CD14-positive monocyte (primary cell): ENCODE measurements around the gene GPANK1. TPM values are rescaled to one million over a fixed set of nuclear protein-coding genes. Genes with fewer than 3 reads are reported as not detected.

Source experiments
- DNase-seq, 3 donors: peaks; one replicate each; pipeline ENCODE4 v3.0.0-alpha.2; 2011 to 2022
- H2AFZ ChIP-seq: 2 replicates; pipeline ENCODE4 v1.6.0; 2012; ENCODE audit warnings: mild to moderate bottlenecking, low read depth, low read length, inconsistent platforms; ENCODE audit not compliant: insufficient read depth, poor library complexity, severe bottlenecking
- H3K27ac ChIP-seq, 2 donors: 1 replicate in 1 of 2; 2 replicates in 1 of 2; pipeline ENCODE4 v1.5.1; 2012 to 2013; ENCODE audit warnings: low read length in 2 of 2, control low read depth in 1 of 2, inconsistent platforms in 1 of 2, low read depth in 1 of 2, mild to moderate bottlenecking in 1 of 2
- H3K27me3 ChIP-seq, 2 donors: one replicate each; pipeline versions ENCODE4 v1.6.0 to v1.6.1; 2011 to 2013; ENCODE audit warnings: low read length in 2 of 2; ENCODE audit not compliant: control insufficient read depth in 2 of 2, insufficient read depth in 2 of 2
- H3K36me3 ChIP-seq, 2 donors: replicated peaks in 1 of 2; 1 replicate in 1 of 2; 2 replicates in 1 of 2; pipeline versions ENCODE4 v1.5.1 to v1.6.1; 2012 to 2013; ENCODE audit warnings: low read length in 2 of 2, control low read depth in 1 of 2, inconsistent platforms in 1 of 2, mild to moderate bottlenecking in 1 of 2; ENCODE audit not compliant: insufficient read depth in 2 of 2, control insufficient read depth in 1 of 2
- H3K4me1 ChIP-seq, 2 donors: 1 replicate in 1 of 2; 2 replicates in 1 of 2; pipeline versions ENCODE4 v1.5.1 to v1.6.1; 2012 to 2013; ENCODE audit warnings: low read length in 2 of 2, control low read depth in 1 of 2, inconsistent platforms in 1 of 2, mild to moderate bottlenecking in 1 of 2, moderate library complexity in 1 of 2; ENCODE audit not compliant: insufficient read depth in 2 of 2, control insufficient read depth in 1 of 2
- H3K4me2 ChIP-seq: replicated peaks from 2 replicates; pipeline ENCODE3; 2012; ENCODE audit warnings: low read length, moderate library complexity, mild to moderate bottlenecking; ENCODE audit not compliant: poor library complexity, severe bottlenecking; ENCODE audit errors: extremely low read depth
- H3K4me3 ChIP-seq, 3 experiments: fragments of 200-600 bp in 1 of 3; sonication (generic) in 1 of 3; replicated peaks in 1 of 3; 1 replicate in 2 of 3; 2 replicates in 1 of 3; pipeline ENCODE4 v1.5.1; 2011 to 2013; ENCODE audit warnings: low read length in 3 of 3, mild to moderate bottlenecking in 3 of 3, control low read depth in 2 of 3, low read depth in 2 of 3, inconsistent platforms in 1 of 3, moderate library complexity in 1 of 3
- H3K79me2 ChIP-seq: 2 replicates; pipeline ENCODE4 v1.6.0; 2012; ENCODE audit warnings: mild to moderate bottlenecking, control low read depth, inconsistent platforms, low read length, moderate library complexity; ENCODE audit not compliant: insufficient read depth
- H3K9ac ChIP-seq: 2 replicates; pipeline ENCODE4 v1.6.0; 2017; ENCODE audit warnings: low read length, mild to moderate bottlenecking; ENCODE audit not compliant: insufficient read depth, poor library complexity, severe bottlenecking
- H3K9me3 ChIP-seq, 2 donors: replicated peaks in 1 of 2; 1 replicate in 1 of 2; 2 replicates in 1 of 2; pipeline versions ENCODE4 v1.5.1 to v1.6.1; 2012 to 2013; ENCODE audit warnings: low read length in 2 of 2, control low read depth in 1 of 2; ENCODE audit not compliant: control insufficient read depth in 1 of 2, insufficient read depth in 1 of 2
- H4K20me1 ChIP-seq: 2 replicates; pipeline ENCODE4 v1.6.0; 2012; ENCODE audit warnings: mild to moderate bottlenecking, low read length, control low read depth, moderate library complexity; ENCODE audit not compliant: insufficient read depth
- H3K27ac Mint-ChIP-seq, 7 donors: one replicate each; pipeline ENCODE4 v1.8.0; 2020; ENCODE audit warnings: mild to moderate bottlenecking in 7 of 7, mixed read lengths in 7 of 7, moderate library complexity in 6 of 7, inconsistent platforms in 2 of 7
- H3K27me3 Mint-ChIP-seq, 3 donors: one replicate each; pipeline ENCODE4 v1.8.0; 2021 to 2022; ENCODE audit warnings: low read depth in 3 of 3, mild to moderate bottlenecking in 3 of 3, mixed read lengths in 3 of 3, moderate library complexity in 3 of 3, inconsistent platforms in 1 of 3
- H3K36me3 Mint-ChIP-seq, 2 donors: one replicate each; pipeline ENCODE4 v1.8.0; 2020; ENCODE audit warnings: mixed read lengths in 2 of 2, inconsistent platforms in 1 of 2, mild to moderate bottlenecking in 1 of 2
- H3K4me1 Mint-ChIP-seq: one replicate; pipeline ENCODE4 v1.8.0; 2020; ENCODE audit warnings: mild to moderate bottlenecking, mixed read lengths
- H3K4me3 Mint-ChIP-seq, 2 donors: one replicate each; pipeline ENCODE4 v1.8.0; 2020; ENCODE audit warnings: mild to moderate bottlenecking in 2 of 2, mixed read lengths in 2 of 2, moderate library complexity in 1 of 2
- H3K9me3 Mint-ChIP-seq, 7 donors: one replicate each; pipeline ENCODE4 v1.8.0; 2020 to 2022; ENCODE audit warnings: mixed read lengths in 7 of 7, mild to moderate bottlenecking in 6 of 7, moderate library complexity in 6 of 7, inconsistent platforms in 2 of 7
- WGBS: methylation state at CpG from one replicate; pipeline ENCODE4 v1.1.5; 2013; ENCODE audit warnings: missing lambda C conversion rate; ENCODE audit not compliant: insufficient coverage; 5-methylcytosine and 5-hydroxymethylcytosine counted together
- intact Hi-C, 2 donors: fragments of 100-400 bp; cut with micrococcal nuclease; formaldehyde crosslinking; loops; one replicate each; pipeline versions ENCODE4 v1.15.0 to v1.15.1; 2023
- polyA minus RNA-seq: library from RNA; depleted of rRNA, polyadenylated mRNA; stranded (reverse); fragments of >200 nt; gene quantifications from 2 replicates; pipeline ENCODE4 v1.2.3, GENCODE V29; 2012
- polyA plus RNA-seq, 3 donors: library from polyadenylated mRNA; depleted of rRNA in 1 of 3; unstranded in 2 of 3; stranded (reverse) in 1 of 3; fragments of 300-500 nt in 2 of 3; fragments of >200 nt in 1 of 3; fragmentation: Illumina TruSeq in 2 of 3; gene quantifications; 1 replicate in 2 of 3; 2 replicates in 1 of 3; pipeline ENCODE4 v1.2.3, GENCODE V29; 2012 to 2021
- total RNA-seq, 12 experiments: library from RNA in 1 of 12; stranded (reverse) in 1 of 12; fragments of 120-200 nt in 1 of 12; gene quantifications; one replicate each; pipeline ENCODE4 v1.2.4 and lab custom pipeline; 2013 to 2026; ENCODE audit warnings: mixed read lengths in 6 of 12, inconsistent platforms in 1 of 12
- TF ChIP-seq, protein P1 (sequence below): fragments of 200-600 bp; IDR thresholded peaks from one replicate; pipeline ENCODE4 v1.8.0; 2022; ENCODE audit warnings: antibody characterized with exemption, mild to moderate bottlenecking

The GPANK1 gene
- total RNA-seq (2013): 16.5 TPM
- 10 to 100 TPM; 10.8 to 13.9 (median 12.0) TPM for polyA plus RNA-seq
- polyA minus RNA-seq: 9.7 and 16.4 TPM in 2 replicates
- total RNA-seq (lab: John Stamatoyannopoulos, UW): 6.5 to 14.3 (median 11.1) reads per million in 11 experiments

DNA sequence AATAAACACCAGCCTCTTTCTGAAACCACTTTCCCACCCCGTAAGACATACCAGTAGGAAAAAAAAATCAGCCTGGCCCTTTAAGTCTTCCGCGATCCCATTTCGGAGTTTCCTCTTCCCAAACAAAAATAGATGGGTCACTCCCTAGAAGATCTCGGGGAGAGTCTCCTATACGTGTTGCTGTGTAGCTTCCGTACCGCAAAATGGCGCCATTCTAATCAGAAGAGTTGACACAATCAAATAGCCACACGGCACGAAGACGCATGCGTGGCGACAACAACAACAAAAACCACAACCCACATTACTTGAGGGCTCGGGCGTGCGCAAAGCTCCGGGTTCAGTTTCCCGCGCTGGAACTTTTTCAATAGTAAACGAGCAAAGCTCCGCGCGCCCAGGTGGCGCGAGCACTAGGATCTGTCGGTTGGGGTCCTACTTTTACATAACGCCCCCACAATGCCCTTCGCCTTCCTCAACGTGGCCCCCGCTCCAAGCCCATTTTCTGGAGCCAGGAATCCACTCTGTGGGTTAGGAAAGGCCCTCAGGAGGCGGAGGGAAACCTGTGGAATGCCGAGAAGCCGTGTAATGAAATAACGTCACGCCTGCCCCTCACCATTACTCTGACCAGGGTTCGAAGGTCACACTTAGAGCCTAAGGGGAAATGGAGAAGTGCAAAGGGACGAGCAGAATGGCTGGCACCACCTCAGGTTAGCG lies at the start of gene GPANK1:
TSS of gene GPANK1 (minus strand) at position 208 of the 711 bp plus-strand sequence. CDS start 519 bp downstream, outside the sequence.
- no peaks in the 10 kb centered on the region for H3K9me3 ChIP-seq
- H2AFZ ChIP-seq: peak within 1 kb of the TSS; percentile 81
- H3K4me3 ChIP-seq: peak within 1 kb of the TSS; percentile 87 to 94 (median 90)
- peaks cover 56% of the 10 kb centered on the region for H3K4me1 Mint-ChIP-seq
- WGBS: 0% methylated on average over 30 of the region's 39 CpGs
- peak within 1 kb of the TSS; percentile 96 to 98 (median 98) for H3K27ac Mint-ChIP-seq
- no peaks in the 10 kb centered on the region for H4K20me1 ChIP-seq
- H3K4me2 ChIP-seq: peak within 1 kb of the TSS; percentile 97
- H3K79me2 ChIP-seq: peaks cover 80% of the 10 kb centered on the region
- H3K27me3 Mint-ChIP-seq: peaks cover 0 to 1% (median 0%) of the 10 kb centered on the region in 3 donors
- peaks cover 36 to 54% of the 10 kb centered on the region in 2 donors for H3K36me3 ChIP-seq
- no peaks in the 10 kb centered on the region for H3K9me3 Mint-ChIP-seq
- H3K4me1 ChIP-seq: peaks cover 51 to 65% of the 10 kb centered on the region in 2 donors
- peak within 1 kb of the TSS; percentile 93 to 95 for H3K27ac ChIP-seq
- peak within 1 kb of the TSS; percentile 88 for H3K9ac ChIP-seq
- H3K27me3 ChIP-seq: no peaks in the 10 kb centered on the region
- H3K4me3 Mint-ChIP-seq: peak within 1 kb of the TSS; percentile 93 to 98
- DNase-seq: peak; percentile 92 to 95 (median 94)
- peaks cover 51 to 68% of the 10 kb centered on the region in 2 donors for H3K36me3 Mint-ChIP-seq
- TF ChIP-seq, protein P1, sequence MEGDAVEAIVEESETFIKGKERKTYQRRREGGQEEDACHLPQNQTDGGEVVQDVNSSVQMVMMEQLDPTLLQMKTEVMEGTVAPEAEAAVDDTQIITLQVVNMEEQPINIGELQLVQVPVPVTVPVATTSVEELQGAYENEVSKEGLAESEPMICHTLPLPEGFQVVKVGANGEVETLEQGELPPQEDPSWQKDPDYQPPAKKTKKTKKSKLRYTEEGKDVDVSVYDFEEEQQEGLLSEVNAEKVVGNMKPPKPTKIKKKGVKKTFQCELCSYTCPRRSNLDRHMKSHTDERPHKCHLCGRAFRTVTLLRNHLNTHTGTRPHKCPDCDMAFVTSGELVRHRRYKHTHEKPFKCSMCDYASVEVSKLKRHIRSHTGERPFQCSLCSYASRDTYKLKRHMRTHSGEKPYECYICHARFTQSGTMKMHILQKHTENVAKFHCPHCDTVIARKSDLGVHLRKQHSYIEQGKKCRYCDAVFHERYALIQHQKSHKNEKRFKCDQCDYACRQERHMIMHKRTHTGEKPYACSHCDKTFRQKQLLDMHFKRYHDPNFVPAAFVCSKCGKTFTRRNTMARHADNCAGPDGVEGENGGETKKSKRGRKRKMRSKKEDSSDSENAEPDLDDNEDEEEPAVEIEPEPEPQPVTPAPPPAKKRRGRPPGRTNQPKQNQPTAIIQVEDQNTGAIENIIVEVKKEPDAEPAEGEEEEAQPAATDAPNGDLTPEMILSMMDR: no peak
- intact Hi-C loops: loop anchor here (1.0 to 5.0 kb wide), 7 partner anchors 13 to 292 kb away; partner anchors contain the start of genes BAG6 (in 2 of the 2), ABHD16A (in 1 of the 2), ATP6V1G2 (in 1 of the 2) and CLIC1 (in 1 of the 2)

DNA sequence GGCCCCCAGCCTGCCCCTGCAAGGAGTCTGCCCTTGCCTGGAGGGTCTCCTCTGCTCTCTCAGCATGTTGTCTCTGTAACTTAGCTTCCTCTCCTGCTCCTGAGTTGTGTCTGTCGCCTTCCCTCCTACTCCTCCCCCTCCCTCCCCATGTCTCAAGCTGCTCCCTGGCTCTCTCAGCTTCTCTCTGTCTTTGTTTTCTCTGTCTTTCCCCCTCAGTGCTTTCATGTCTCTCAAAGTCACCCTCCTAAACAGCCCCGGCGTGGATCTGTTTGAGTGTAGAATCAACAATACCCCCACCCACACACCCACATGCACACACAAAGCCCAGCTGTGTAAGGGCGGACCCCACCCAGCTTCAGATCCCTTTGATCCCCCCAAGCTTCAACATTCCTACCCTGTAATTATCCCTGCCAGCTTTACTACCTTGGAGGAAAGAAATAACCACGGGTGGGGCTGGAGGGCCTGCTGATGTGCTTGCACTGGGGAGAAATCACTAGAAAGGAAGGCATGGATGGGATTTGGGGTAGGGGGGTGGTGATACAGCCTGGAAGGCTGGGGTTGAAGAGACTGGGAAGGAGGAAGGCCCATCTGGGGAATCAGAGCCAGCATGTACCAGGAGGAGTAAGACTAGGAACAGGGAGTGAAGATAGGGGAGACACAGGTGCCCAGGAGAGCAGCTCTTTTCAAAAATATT lies 49.3 kb upstream of the GPANK1 start:
- Histone ChIP-seq H3K36me3 (no peaks in the 10 kb centered on the region), H2AFZ (no peak overlapping the region), H3K9ac (no peak overlapping the region), H3K9me3 (no peaks in the 10 kb centered on the region), H3K4me2 (no peak overlapping the region), H4K20me1 (no peaks in the 10 kb centered on the region), H3K4me1 (peaks cover 21 to 27% of the 10 kb centered on the region in 2 donors), H3K27me3 (no peaks in the 10 kb centered on the region), H3K4me3 (no peak overlapping the region), H3K27ac (no peak overlapping the region), H3K79me2 (no peaks in the 10 kb centered on the region)
- TF ChIP-seq, protein P1: no peak
- Mint-ChIP-seq H3K27me3 (peaks cover 1 to 9% (median 4%) of the 10 kb centered on the region in 3 donors), H3K4me1 (peaks cover 27% of the 10 kb centered on the region), H3K9me3 (peaks cover 0 to 2% (median 0%) of the 10 kb centered on the region in 7 donors), H3K4me3 (no peak overlapping the region), H3K27ac (no peak overlapping the region), H3K36me3 (no peaks in the 10 kb centered on the region)
- no peak for DNase-seq
- intact Hi-C loops: no loop called here
- 73% methylated on average over 4 of the region's 5 CpGs for WGBS
